Measurements from ENCODE around the gene MECR.

Gene MECR

GRCh38 chr1:29176576-29176975, 54.2 kb downstream of the MECR start:
- peaks cover 22% of the 10 kb centered on the region for H3K4me1 ChIP-seq (ENCODE audit: control insufficient read depth, insufficient read depth, low read length, poor library complexity, severe bottlenecking)
- H3K4me3 ChIP-seq (ENCODE audit: insufficient read depth, low read depth, low read length, poor library complexity, severe bottlenecking) = no peak overlapping the region
- H3K27ac ChIP-seq (ENCODE audit: insufficient read depth, low read length, poor library complexity, severe bottlenecking) = no peak overlapping the region
- DNase-seq = no peak
- H3K9me3 ChIP-seq (ENCODE audit: control insufficient read depth, low read length) = no peaks in the 10 kb centered on the region
- no peaks in the 10 kb centered on the region for H3K36me3 ChIP-seq (ENCODE audit: control insufficient read depth, insufficient read depth, low read length)
- H3K27me3 ChIP-seq (replicated peaks; ENCODE audit: control insufficient read depth, insufficient read depth, low read length, poor library complexity, severe bottlenecking) = no peaks in the 10 kb centered on the region

GRCh38 chr1:29172415-29172939, 58.3 kb downstream of the MECR start:
- H3K36me3 ChIP-seq (ENCODE audit: control insufficient read depth, insufficient read depth, low read length) = peaks cover 9% of the 10 kb centered on the region

GRCh38 chr1:29171521-29171920, 59.2 kb downstream of the MECR start:
- Histone ChIP-seq H3K4me3 (ENCODE audit: insufficient read depth, low read depth, low read length, poor library complexity, severe bottlenecking) (no peak overlapping the region), H3K36me3 (ENCODE audit: control insufficient read depth, insufficient read depth, low read length) (peaks cover 16% of the 10 kb centered on the region), H3K9me3 (ENCODE audit: control insufficient read depth, low read length) (no peaks in the 10 kb centered on the region), H3K4me1 (ENCODE audit: control insufficient read depth, insufficient read depth, low read length, poor library complexity, severe bottlenecking) (peaks cover 17% of the 10 kb centered on the region), H3K27me3 (replicated peaks; ENCODE audit: control insufficient read depth, insufficient read depth, low read length, poor library complexity, severe bottlenecking) (no peaks in the 10 kb centered on the region), H3K27ac (ENCODE audit: insufficient read depth, low read length, poor library complexity, severe bottlenecking) (no peak overlapping the region)
- no peak for DNase-seq

More at GRCh38 chr1:29172415-29172939, 58.3 kb downstream of the MECR start:
- no peak for DNase-seq
- Histone ChIP-seq H3K27me3 (replicated peaks; ENCODE audit: control insufficient read depth, insufficient read depth, low read length, poor library complexity, severe bottlenecking) (no peaks in the 10 kb centered on the region), H3K4me1 (ENCODE audit: control insufficient read depth, insufficient read depth, low read length, poor library complexity, severe bottlenecking) (peaks cover 15% of the 10 kb centered on the region), H3K9me3 (ENCODE audit: control insufficient read depth, low read length) (no peaks in the 10 kb centered on the region), H3K27ac (ENCODE audit: insufficient read depth, low read length, poor library complexity, severe bottlenecking) (no peak overlapping the region), H3K4me3 (ENCODE audit: insufficient read depth, low read depth, low read length, poor library complexity, severe bottlenecking) (no peak overlapping the region)

- no peak overlapping the region for H3K4me3 ChIP-seq (ENCODE audit: insufficient read depth, low read depth, low read length, poor library complexity, severe bottlenecking)
- H3K36me3 ChIP-seq (ENCODE audit: control insufficient read depth, insufficient read depth, low read length) = peaks cover 20% of the 10 kb centered on the region
- no peak overlapping the region for H3K27ac ChIP-seq (ENCODE audit: insufficient read depth, low read length, poor library complexity, severe bottlenecking)
- no peaks in the 10 kb centered on the region for H3K27me3 ChIP-seq (replicated peaks; ENCODE audit: control insufficient read depth, insufficient read depth, low read length, poor library complexity, severe bottlenecking)
- no peaks in the 10 kb centered on the region for H3K9me3 ChIP-seq (ENCODE audit: control insufficient read depth, low read length)
- H3K4me1 ChIP-seq (ENCODE audit: control insufficient read depth, insufficient read depth, low read length, poor library complexity, severe bottlenecking) = peaks cover 20% of the 10 kb centered on the region
- no peak for DNase-seq
These were observed 59.6 kb downstream of the MECR start for GRCh38 chr1:29171089-29171488.

GRCh38 chr1:29169976-29170375, 60.8 kb downstream of the MECR start:
- no peak overlapping the region for H3K4me3 ChIP-seq (ENCODE audit: insufficient read depth, low read depth, low read length, poor library complexity, severe bottlenecking)
- peaks cover 31% of the 10 kb centered on the region for H3K36me3 ChIP-seq (ENCODE audit: control insufficient read depth, insufficient read depth, low read length)
- no peaks in the 10 kb centered on the region for H3K27me3 ChIP-seq (replicated peaks; ENCODE audit: control insufficient read depth, insufficient read depth, low read length, poor library complexity, severe bottlenecking)
- DNase-seq = no peak
- H3K9me3 ChIP-seq (ENCODE audit: control insufficient read depth, low read length) = no peaks in the 10 kb centered on the region
- peaks cover 20% of the 10 kb centered on the region for H3K4me1 ChIP-seq (ENCODE audit: control insufficient read depth, insufficient read depth, low read length, poor library complexity, severe bottlenecking)
- H3K27ac ChIP-seq (ENCODE audit: insufficient read depth, low read length, poor library complexity, severe bottlenecking) = no peak overlapping the region

- Histone ChIP-seq H3K36me3 (ENCODE audit: control insufficient read depth, insufficient read depth, low read length) (peaks cover 31% of the 10 kb centered on the region), H3K9me3 (ENCODE audit: control insufficient read depth, low read length) (no peaks in the 10 kb centered on the region), H3K4me1 (ENCODE audit: control insufficient read depth, insufficient read depth, low read length, poor library complexity, severe bottlenecking) (peaks cover 20% of the 10 kb centered on the region), H3K4me3 (ENCODE audit: insufficient read depth, low read depth, low read length, poor library complexity, severe bottlenecking) (no peak overlapping the region), H3K27me3 (replicated peaks; ENCODE audit: control insufficient read depth, insufficient read depth, low read length, poor library complexity, severe bottlenecking) (no peaks in the 10 kb centered on the region), H3K27ac (ENCODE audit: insufficient read depth, low read length, poor library complexity, severe bottlenecking) (no peak overlapping the region)
- no peak for DNase-seq
These were observed 62.8 kb downstream of the MECR start for GRCh38 chr1:29167904-29168303.

GRCh38 chr1:29166291-29166878, 64.3 kb downstream of the MECR start:
- Histone ChIP-seq H3K36me3 (ENCODE audit: control insufficient read depth, insufficient read depth, low read length) (peaks cover 31% of the 10 kb centered on the region), H3K4me1 (ENCODE audit: control insufficient read depth, insufficient read depth, low read length, poor library complexity, severe bottlenecking) (peaks cover 17% of the 10 kb centered on the region), H3K27ac (ENCODE audit: insufficient read depth, low read length, poor library complexity, severe bottlenecking) (no peak overlapping the region), H3K27me3 (replicated peaks; ENCODE audit: control insufficient read depth, insufficient read depth, low read length, poor library complexity, severe bottlenecking) (no peaks in the 10 kb centered on the region), H3K9me3 (ENCODE audit: control insufficient read depth, low read length) (no peaks in the 10 kb centered on the region), H3K4me3 (ENCODE audit: insufficient read depth, low read depth, low read length, poor library complexity, severe bottlenecking) (no peak overlapping the region)
- DNase-seq = no peak

- H3K27ac ChIP-seq (ENCODE audit: insufficient read depth, low read length, poor library complexity, severe bottlenecking) = no peak overlapping the region
- H3K9me3 ChIP-seq (ENCODE audit: control insufficient read depth, low read length) = no peaks in the 10 kb centered on the region
- no peaks in the 10 kb centered on the region for H3K27me3 ChIP-seq (replicated peaks; ENCODE audit: control insufficient read depth, insufficient read depth, low read length, poor library complexity, severe bottlenecking)
- DNase-seq = no peak
- no peak overlapping the region for H3K4me3 ChIP-seq (ENCODE audit: insufficient read depth, low read depth, low read length, poor library complexity, severe bottlenecking)
- H3K36me3 ChIP-seq (ENCODE audit: control insufficient read depth, insufficient read depth, low read length) = peaks cover 36% of the 10 kb centered on the region
- H3K4me1 ChIP-seq (ENCODE audit: control insufficient read depth, insufficient read depth, low read length, poor library complexity, severe bottlenecking) = peaks cover 8% of the 10 kb centered on the region
These were observed 66.1 kb downstream of the MECR start for GRCh38 chr1:29164588-29164987.

- Histone ChIP-seq H3K36me3 (ENCODE audit: control insufficient read depth, insufficient read depth, low read length) (peaks cover 48% of the 10 kb centered on the region), H3K9me3 (ENCODE audit: control insufficient read depth, low read length) (no peaks in the 10 kb centered on the region), H3K4me1 (ENCODE audit: control insufficient read depth, insufficient read depth, low read length, poor library complexity, severe bottlenecking) (peaks cover 8% of the 10 kb centered on the region), H3K27me3 (replicated peaks; ENCODE audit: control insufficient read depth, insufficient read depth, low read length, poor library complexity, severe bottlenecking) (no peaks in the 10 kb centered on the region), H3K4me3 (ENCODE audit: insufficient read depth, low read depth, low read length, poor library complexity, severe bottlenecking) (no peak overlapping the region), H3K27ac (ENCODE audit: insufficient read depth, low read length, poor library complexity, severe bottlenecking) (no peak overlapping the region)
- no peak for DNase-seq
These were observed 68.1 kb downstream of the MECR start for GRCh38 chr1:29162476-29163138.

GRCh38 chr1:29162025-29162424, 68.7 kb downstream of the MECR start:
- Histone ChIP-seq H3K4me1 (ENCODE audit: control insufficient read depth, insufficient read depth, low read length, poor library complexity, severe bottlenecking) (peaks cover 8% of the 10 kb centered on the region), H3K9me3 (ENCODE audit: control insufficient read depth, low read length) (no peaks in the 10 kb centered on the region), H3K4me3 (ENCODE audit: insufficient read depth, low read depth, low read length, poor library complexity, severe bottlenecking) (no peak overlapping the region), H3K36me3 (ENCODE audit: control insufficient read depth, insufficient read depth, low read length) (peaks cover 50% of the 10 kb centered on the region), H3K27ac (ENCODE audit: insufficient read depth, low read length, poor library complexity, severe bottlenecking) (no peak overlapping the region), H3K27me3 (replicated peaks; ENCODE audit: control insufficient read depth, insufficient read depth, low read length, poor library complexity, severe bottlenecking) (no peaks in the 10 kb centered on the region)
- no peak for DNase-seq

Data from effector memory CD4-positive, alpha-beta T cell (primary cell).